ENCODE measurements around the gene NCAPH2. TPM values are rescaled to one million over a fixed set of nuclear protein-coding genes. Genes with fewer than 3 reads are reported as not detected.

NCAPH2 gene
- total and polyA plus RNA-seq, 2 of the 8 experiments (the other 6 are each of a cell fraction or from before 2014, with no cell fraction given) = 62.2 to 81.6 TPM

- TF ChIP-seq CTBP2 (IDR thresholded peaks at IDR 0.05; ENCODE audit: borderline replicate concordance, insufficient read depth, insufficient read length, low read length) (no peak), SP1 (IDR thresholded peaks at IDR 0.05; ENCODE audit: low read depth, low read length) (no peak), TCF12 (IDR thresholded peaks at IDR 0.05; ENCODE audit: low read depth, low read length) (no peak)
These were observed 23.0 kb downstream of the NCAPH2 start (continued) for GRCh38 chr22:50530877-50531545.

Measured in H1 (cell line).